Dermis microvascular lymphatic vessel endothelial cell (primary cell): ENCODE results near the gene ANKRD13C. TPM values are rescaled to one million over a fixed set of nuclear protein-coding genes. Genes with fewer than 3 reads are reported as not detected.
A peak's percentile ranks its signal among the peaks of the same experiment; 100 is the strongest.

Experiments
- DNase-seq, 2 donors: peaks; one replicate each; pipeline versions ENCODE4 v3.0.0 to v3.0.0-alpha.2; 2010; ENCODE audit warnings: low read depth in 2 of 2
- total RNA-seq: library from RNA; depleted of rRNA; stranded (reverse); fragments of >200 nt; gene quantifications from 2 replicates; pipeline ENCODE4 v1.2.1, GENCODE V29; 2014

ANKRD13C gene
- total RNA-seq, 1 donor from 2014 or later = 18.7 TPM

GRCh38 chr1:70220517-70221237 is 133.8 kb downstream of the ANKRD13C start:
- no peak for DNase-seq

GRCh38 chr1:70220015-70220414 is 134.5 kb downstream of the ANKRD13C start:
- no peak for DNase-seq

GRCh38 chr1:70211541-70211940 is 143.0 kb downstream of the ANKRD13C start:
- DNase-seq = no peak

- peak in 1 of 2 donors; percentile 26 for DNase-seq
Measured at GRCh38 chr1:70210820-70211219, 143.7 kb downstream of the ANKRD13C start.

Other genes starting within 250 kb of the ANKRD13C start
- 17.7 and 19.9 TPM in 2 replicates for gene LRRC40, start 149.1 kb downstream of the ANKRD13C start, total RNA-seq
- gene SRSF11, start 133.3 kb downstream of the ANKRD13C start, total RNA-seq = 75.1 and 105 TPM in 2 replicates
- 0.90 and 1.0 TPM in 2 replicates for gene CTH, start 56.5 kb upstream of the ANKRD13C start, total RNA-seq